AG04449 (cell line): Measurements from ENCODE around the gene TBX18.
A peak's percentile ranks its signal among the peaks of the same experiment; 100 is the strongest.

Experiments
- CTCF ChIA-PET: fragments of 350-600 bp; formaldehyde crosslinking; extraction: SDS; loops from one replicate; lab custom pipeline; 2021; ENCODE audit warnings: antibody characterized with exemption; lab: Yijun Ruan, JAX
- POLR2A ChIA-PET: fragments of 400-600, 350-600 bp; formaldehyde crosslinking; extraction: SDS; loops from one replicate; lab custom pipeline; 2020; ENCODE audit warnings: antibody characterized with exemption, inconsistent platforms; lab: Yijun Ruan, JAX
- DNase-seq: peaks from one replicate; pipeline ENCODE4 v3.0.0-alpha.2; 2010; ENCODE audit warnings: low read depth, low spot score
- H3K4me3 ChIP-seq: 2 replicates; pipeline ENCODE4 v1.5.1; 2011; ENCODE audit warnings: low read depth, mild to moderate bottlenecking, control low read depth, low read length
- CTCF ChIP-seq: IDR thresholded peaks from one replicate; pipeline ENCODE4 v1.5.1; 2011; ENCODE audit warnings: mild to moderate bottlenecking, moderate library complexity, low read length, control low read depth, inconsistent platforms; ENCODE audit not compliant: insufficient read depth; ENCODE audit errors: missing control alignments

The TBX18 gene

GRCh38 chr6:84764332-84765049, at the start of gene TBX18:
Gene TBX18 (minus strand): TSS chr6:84764598. CDS start chr6:84764181, 417 bp downstream.
- H3K4me3 ChIP-seq: peak within 1 kb of the TSS; percentile 79
- ChIA-PET CTCF (interaction anchor here (1.2 to 6.8 kb wide), 4 partner anchors 11 to 558 kb away, joined by 4 to 59 read pairs (median 9); no protein-coding TSS in a partner anchor), POLR2A (interaction anchor here (0.6 to 2.0 kb wide), 2 partner anchors 9 to 488 kb away, joined by 5 to 16 read pairs; no protein-coding TSS in a partner anchor)
- TF ChIP-seq CTCF: peak; percentile 31
- peak; percentile 95 for DNase-seq

DNA sequence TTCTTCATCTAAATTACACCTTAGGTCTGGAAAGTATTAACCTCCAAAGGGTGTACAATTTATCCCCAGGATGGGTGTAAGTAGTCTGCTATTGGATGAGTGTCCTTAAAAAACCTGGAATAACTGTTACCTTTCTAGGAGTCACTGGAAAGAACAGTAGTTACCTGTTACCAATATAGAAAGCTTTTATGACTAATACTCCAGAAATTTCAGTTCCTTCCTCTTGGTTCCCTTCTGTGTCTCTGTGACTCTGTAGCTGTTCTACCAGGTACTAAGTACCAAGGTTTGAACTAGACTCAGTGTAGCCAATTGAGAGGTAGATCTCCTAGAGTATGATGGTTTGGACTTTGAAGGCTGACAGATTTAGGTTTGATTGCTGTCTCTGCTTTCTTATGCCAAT, 47.0 kb upstream of the TBX18 start:
- no peak overlapping the region for H3K4me3 ChIP-seq
- no peak for DNase-seq
- TF ChIP-seq CTCF: no peak
- ChIA-PET POLR2A (no interaction called here), CTCF (no interaction called here)

- no peak for TF ChIP-seq CTCF
- CTCF ChIA-PET: no interaction called here
- H3K4me3 ChIP-seq: no peak overlapping the region
- DNase-seq: no peak
- POLR2A ChIA-PET: no interaction called here
These were observed 45.1 kb upstream of the TBX18 start for GRCh38 chr6:84809455-84809854.

GRCh38 chr6:84808491-84809061, 44.2 kb upstream of the TBX18 start:
- no peak for DNase-seq
- POLR2A ChIA-PET: no interaction called here
- CTCF ChIA-PET: no interaction called here
- no peak overlapping the region for H3K4me3 ChIP-seq
- no peak for TF ChIP-seq CTCF

DNA sequence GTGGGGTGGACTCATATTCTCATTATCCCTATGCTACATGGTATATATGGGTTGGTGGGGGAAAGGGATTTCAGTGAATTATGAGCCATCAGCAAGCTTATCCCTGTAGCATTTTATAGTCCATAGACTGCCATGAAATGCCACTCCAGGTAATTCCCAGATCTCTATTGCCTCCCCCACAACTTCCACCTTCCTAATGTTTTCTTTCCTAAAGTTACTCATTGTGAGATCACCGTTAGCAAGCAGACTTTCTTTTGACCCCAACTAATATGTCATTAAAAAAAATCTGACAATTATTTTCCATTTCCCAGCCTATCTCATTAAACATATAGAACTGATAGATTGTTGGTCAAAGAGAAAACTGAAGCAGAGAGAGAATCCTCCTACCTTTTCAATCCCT, 40.7 kb upstream of the TBX18 start:
- CTCF ChIA-PET: no interaction called here
- H3K4me3 ChIP-seq: no peak overlapping the region
- POLR2A ChIA-PET: no interaction called here
- no peak for TF ChIP-seq CTCF
- no peak for DNase-seq

- ChIA-PET POLR2A (no interaction called here), CTCF (no interaction called here)
- no peak for TF ChIP-seq CTCF
- no peak for DNase-seq
- H3K4me3 ChIP-seq: no peak overlapping the region
These were observed 40.3 kb upstream of the TBX18 start for GRCh38 chr6:84804720-84805119.
